PFSK-1 (cell line): Measurements from ENCODE around the gene HSPA12B.

Source experiments
- FOXP2 ChIP-seq: optimal IDR thresholded peaks from 2 replicates; pipeline ENCODE3; 2011; ENCODE audit warnings: borderline replicate concordance, control low read depth, inconsistent platforms; ENCODE audit not compliant: insufficient read depth; ENCODE audit errors: extremely low read length, extremely low read depth
- POLR2AphosphoS5 ChIP-seq: IDR thresholded peaks from 2 replicates; pipeline ENCODE4 v1.6.1; 2012; ENCODE audit warnings: low read depth, mild to moderate bottlenecking, control low read depth, low read length, moderate library complexity
- SIN3A ChIP-seq: IDR thresholded peaks from 2 replicates; pipeline ENCODE4 v1.6.1; 2012; ENCODE audit warnings: mild to moderate bottlenecking, low read length, moderate library complexity, borderline replicate concordance; ENCODE audit not compliant: insufficient read depth
- TAF1 ChIP-seq: IDR thresholded peaks from 2 replicates; pipeline ENCODE4 v1.6.1; 2012; ENCODE audit warnings: low read length, control low read depth, borderline replicate concordance; ENCODE audit not compliant: insufficient read depth
- TF ChIP-seq, protein P1 (sequence below), 2 experiments: IDR thresholded peaks; 2 replicates each; pipeline versions ENCODE4 v1.6.1 to v1.8.0; 2011 to 2012; ENCODE audit warnings: low read depth in 2 of 2, low read length in 2 of 2, control low read depth in 1 of 2, inconsistent platforms in 1 of 2, mild to moderate bottlenecking in 1 of 2, moderate library complexity in 1 of 2; ENCODE audit not compliant: insufficient read depth in 1 of 2

Gene HSPA12B

DNA sequence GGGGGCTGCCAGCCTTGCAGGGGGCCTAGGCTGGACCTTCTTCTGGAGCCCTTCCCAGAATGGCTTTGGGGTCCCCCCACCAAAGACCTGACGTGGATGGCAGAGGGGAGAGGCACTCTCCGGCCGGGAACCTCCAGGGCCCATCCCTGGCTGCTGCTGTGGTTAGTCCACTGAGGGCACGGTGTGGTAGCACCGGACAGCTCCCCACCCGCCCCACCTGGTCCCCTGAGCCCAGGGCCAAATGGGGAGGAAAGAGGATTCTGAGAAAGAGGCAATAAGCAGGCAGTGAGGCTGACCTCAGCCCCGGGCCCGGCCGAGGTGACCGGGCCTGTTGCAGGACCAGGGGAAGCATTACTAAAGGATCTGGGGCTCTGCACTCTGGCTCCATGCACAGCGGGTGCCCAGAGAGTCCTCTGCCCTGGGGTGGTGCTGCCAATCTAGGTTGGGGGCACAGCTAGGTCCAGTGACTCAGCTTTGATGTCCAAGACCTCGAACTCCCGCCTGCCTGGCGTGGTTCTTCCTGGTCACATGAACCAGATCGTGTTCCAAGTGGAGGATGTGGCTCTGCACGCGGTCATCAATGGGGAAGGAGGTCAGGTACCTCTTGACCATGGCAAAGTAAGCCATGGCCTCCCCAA lies 51.9 kb downstream of the HSPA12B start:
- TF ChIP-seq TAF1 = no peak
- no peak; the same call in 1 of the 2 replicates for TF ChIP-seq POLR2AphosphoS5
- no peak for TF ChIP-seq FOXP2
- TF ChIP-seq SIN3A = no peak
- TF ChIP-seq, protein P1, sequence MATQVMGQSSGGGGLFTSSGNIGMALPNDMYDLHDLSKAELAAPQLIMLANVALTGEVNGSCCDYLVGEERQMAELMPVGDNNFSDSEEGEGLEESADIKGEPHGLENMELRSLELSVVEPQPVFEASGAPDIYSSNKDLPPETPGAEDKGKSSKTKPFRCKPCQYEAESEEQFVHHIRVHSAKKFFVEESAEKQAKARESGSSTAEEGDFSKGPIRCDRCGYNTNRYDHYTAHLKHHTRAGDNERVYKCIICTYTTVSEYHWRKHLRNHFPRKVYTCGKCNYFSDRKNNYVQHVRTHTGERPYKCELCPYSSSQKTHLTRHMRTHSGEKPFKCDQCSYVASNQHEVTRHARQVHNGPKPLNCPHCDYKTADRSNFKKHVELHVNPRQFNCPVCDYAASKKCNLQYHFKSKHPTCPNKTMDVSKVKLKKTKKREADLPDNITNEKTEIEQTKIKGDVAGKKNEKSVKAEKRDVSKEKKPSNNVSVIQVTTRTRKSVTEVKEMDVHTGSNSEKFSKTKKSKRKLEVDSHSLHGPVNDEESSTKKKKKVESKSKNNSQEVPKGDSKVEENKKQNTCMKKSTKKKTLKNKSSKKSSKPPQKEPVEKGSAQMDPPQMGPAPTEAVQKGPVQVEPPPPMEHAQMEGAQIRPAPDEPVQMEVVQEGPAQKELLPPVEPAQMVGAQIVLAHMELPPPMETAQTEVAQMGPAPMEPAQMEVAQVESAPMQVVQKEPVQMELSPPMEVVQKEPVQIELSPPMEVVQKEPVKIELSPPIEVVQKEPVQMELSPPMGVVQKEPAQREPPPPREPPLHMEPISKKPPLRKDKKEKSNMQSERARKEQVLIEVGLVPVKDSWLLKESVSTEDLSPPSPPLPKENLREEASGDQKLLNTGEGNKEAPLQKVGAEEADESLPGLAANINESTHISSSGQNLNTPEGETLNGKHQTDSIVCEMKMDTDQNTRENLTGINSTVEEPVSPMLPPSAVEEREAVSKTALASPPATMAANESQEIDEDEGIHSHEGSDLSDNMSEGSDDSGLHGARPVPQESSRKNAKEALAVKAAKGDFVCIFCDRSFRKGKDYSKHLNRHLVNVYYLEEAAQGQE (IDR thresholded peaks at IDR 0.05; ENCODE audit: insufficient read depth in 1 of 2, low read depth in 2 of 2, low read length in 2 of 2) = peak; percentile 48 to 71; a peak in 2 of 4 replicates

DNA sequence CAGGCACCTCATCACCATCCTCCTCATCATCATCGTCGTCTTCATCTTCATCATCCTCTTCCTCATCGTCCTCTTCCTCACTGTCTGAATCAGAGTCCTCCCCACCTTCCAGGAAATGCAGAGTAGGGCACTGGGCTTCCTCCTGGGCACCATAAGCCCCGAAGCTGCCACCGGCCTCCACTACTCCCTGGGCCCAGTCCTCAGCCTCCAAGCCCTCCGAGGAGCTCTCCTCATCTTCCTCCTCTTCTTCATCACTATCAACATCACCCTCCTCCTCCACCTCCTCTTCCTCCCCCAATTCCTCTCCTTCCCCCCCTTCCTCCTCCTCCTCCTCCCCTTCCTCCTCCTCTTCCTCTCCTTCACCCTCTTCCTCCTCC lies 52.4 kb downstream of the HSPA12B start:
- TF ChIP-seq, protein P1 (IDR thresholded peaks at IDR 0.05; ENCODE audit: insufficient read depth in 1 of 2, low read depth in 2 of 2, low read length in 2 of 2) = no peak
- no peak for TF ChIP-seq TAF1
- TF ChIP-seq SIN3A = no peak
- no peak for TF ChIP-seq FOXP2
- TF ChIP-seq POLR2AphosphoS5 = no peak; the same call in 1 of the 2 replicates

DNA sequence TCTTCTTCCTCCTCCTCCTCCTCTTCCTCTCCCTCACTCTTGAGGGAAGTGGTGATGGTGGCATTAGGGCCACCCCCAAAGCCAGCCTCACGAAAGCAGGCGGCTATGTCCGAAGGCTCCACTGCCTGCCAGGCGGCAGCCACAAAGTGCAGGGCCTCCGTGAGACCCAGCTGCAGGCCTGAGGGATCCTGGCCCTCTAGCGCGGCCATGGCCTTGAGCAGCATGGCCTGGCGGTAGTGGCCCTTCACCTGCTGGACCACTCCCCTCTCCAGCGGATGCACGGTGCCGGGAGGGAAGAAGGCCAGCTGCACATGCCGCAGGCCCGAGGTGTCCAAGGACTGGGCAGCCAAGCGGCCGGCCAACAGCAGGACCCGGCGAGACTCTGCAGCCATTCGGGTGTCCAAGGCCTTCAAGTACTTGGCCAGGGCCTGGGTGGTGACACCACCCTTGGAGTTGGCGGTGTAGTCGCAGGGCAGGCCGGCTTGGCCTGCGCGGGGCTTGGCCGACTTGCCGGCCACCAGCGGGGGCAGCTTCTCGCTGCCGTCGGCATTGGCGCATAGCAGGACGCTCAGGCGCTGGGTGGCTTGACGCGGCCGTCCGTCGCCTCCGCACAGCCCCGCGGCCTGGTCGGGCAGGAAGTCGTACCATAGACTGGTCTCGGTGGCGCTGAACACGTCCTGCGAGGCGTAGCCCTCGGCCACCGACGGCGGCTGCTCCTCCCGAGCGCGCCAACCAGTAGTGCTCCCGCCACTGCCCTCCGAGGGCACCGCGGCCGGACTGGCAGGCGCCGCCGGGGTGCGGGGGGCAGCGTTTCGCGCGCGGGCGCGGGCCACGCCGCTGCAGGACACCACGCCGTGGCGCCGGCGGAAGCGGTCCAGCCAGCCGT lies 53.0 kb downstream of the HSPA12B start:
- TF ChIP-seq, protein P1 (IDR thresholded peaks at IDR 0.05; ENCODE audit: insufficient read depth in 1 of 2, low read depth in 2 of 2, low read length in 2 of 2) = no peak
- 0 out of 2 replicates have a peak, but pooled peaks have one; percentile 3 for TF ChIP-seq POLR2AphosphoS5

DNA sequence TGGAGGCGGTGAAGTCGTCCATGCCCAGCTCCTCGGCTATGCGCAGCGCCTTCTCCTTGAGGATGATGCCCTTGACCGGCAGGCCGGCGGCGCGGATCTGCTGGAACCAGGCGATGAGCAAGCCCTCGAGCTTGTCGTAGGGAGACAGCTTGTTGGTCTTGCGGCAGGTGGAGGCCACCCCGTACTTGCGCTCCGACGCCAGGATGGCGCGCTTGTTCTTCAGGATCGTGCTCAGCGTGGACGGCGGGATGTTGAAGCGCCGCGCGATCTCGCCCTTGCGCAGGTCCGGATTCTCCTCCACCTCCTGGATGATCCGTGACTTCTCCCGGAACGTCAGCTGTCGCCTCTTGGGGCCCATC lies 53.6 kb downstream of the HSPA12B start:
- TF ChIP-seq POLR2AphosphoS5 = no peak
- TF ChIP-seq FOXP2 = peak; percentile 24

DNA sequence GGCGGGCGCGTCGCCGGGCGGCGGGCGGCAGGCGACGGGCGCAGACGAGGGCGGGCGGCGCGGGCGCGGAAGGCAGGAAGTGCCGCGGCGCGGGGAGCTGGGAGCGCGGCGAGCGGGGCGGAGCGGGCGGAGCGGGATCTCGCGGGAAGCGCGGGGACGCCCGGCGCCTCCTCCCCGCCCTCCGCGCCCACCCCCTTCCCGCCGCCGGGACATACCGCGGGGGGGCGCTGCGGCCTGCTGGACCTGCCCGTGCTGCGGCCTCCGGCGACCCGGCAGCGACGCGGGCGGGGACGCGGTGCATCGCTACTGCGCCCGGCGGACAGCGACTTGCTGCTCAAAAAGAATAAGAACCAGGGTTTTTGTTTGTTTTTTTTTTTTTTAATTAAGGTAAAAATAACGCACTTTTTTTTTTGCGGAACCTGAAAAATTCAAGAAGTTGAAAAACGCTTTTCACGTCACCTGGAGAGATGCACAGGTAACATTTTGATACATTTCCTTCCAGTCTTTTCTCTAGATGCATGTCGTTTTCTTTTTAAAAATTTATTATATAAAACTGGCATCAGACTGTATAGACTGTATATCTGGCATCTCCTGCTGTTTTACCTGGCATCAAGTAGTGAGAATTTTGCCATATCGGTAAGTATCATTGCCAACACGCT lies 54.3 kb downstream of the HSPA12B start, which contains the start of gene CENPB:
CENPB (minus strand) TSS at position 76 of the 659 bp plus-strand sequence. CDS start 257 bp downstream, outside the sequence.
- TF ChIP-seq POLR2AphosphoS5 = no peak
- TF ChIP-seq, protein P1 (IDR thresholded peaks at IDR 0.05; ENCODE audit: insufficient read depth in 1 of 2, low read depth in 2 of 2, low read length in 2 of 2) = peak; percentile 73 to 89
- TF ChIP-seq SIN3A = 0 out of 2 replicates have a peak, but pooled peaks have one; percentile 28
- peak; percentile 86 for TF ChIP-seq FOXP2
